Thyroid gland (tissue), 4 donors: ENCODE measurements around the gene CAMP. TPM values are rescaled to one million over a fixed set of nuclear protein-coding genes. Genes with fewer than 3 reads are reported as not detected.

Source experiments
- DNase-seq, 2 donors: peaks; one replicate each; pipeline ENCODE4 v3.0.0-alpha.2; 2019
- H3K27ac ChIP-seq, 3 donors: fragments of 200-600 bp; sonication (generic); 1 replicate in 2 of 3; 2 replicates in 1 of 3; pipeline ENCODE4 v1.5.1; 2016 to 2019; ENCODE audit warnings: mild to moderate bottlenecking in 1 of 3, moderate library complexity in 1 of 3
- H3K27me3 ChIP-seq: fragments of 200-600 bp; sonication (generic); one replicate; pipeline ENCODE4 v1.5.1; 2019
- H3K36me3 ChIP-seq, 2 donors: fragments of 200-600 bp; sonication (generic); one replicate each; pipeline ENCODE4 v1.5.1; 2016 to 2019
- H3K4me1 ChIP-seq, 2 donors: fragments of 200-600 bp; sonication (generic); one replicate each; pipeline ENCODE4 v1.5.1; 2017 to 2019
- H3K4me3 ChIP-seq, 3 donors: fragments of 200-600 bp; sonication (generic); replicated peaks in 1 of 3; 1 replicate in 2 of 3; 2 replicates in 1 of 3; pipeline ENCODE4 v1.5.1; 2016; ENCODE audit warnings: mild to moderate bottlenecking in 1 of 3
- H3K9me3 ChIP-seq: fragments of 200-600 bp; sonication (generic); one replicate; pipeline ENCODE4 v1.5.1; 2017
- POLR2A ChIP-seq, 2 donors: fragments of 450-650 bp; IDR thresholded peaks; one replicate each; pipeline ENCODE4 v1.6.1; 2017; ENCODE audit warnings: antibody characterized with exemption in 2 of 2, mild to moderate bottlenecking in 2 of 2, moderate library complexity in 1 of 2
- WGBS, 2 donors: methylation state at CpG; one replicate each; pipeline ENCODE4 v1.1.5; 2017; 5-methylcytosine and 5-hydroxymethylcytosine counted together
- intact Hi-C: fragments of 100-400 bp; cut with DNase I; formaldehyde crosslinking; loops from one replicate; pipeline ENCODE4 v1.15.1; 2023
- total RNA-seq, 4 donors: library from RNA; depleted of rRNA; stranded (reverse); fragments of >200 nt; gene quantifications; one replicate each; pipeline ENCODE4 v1.2.3, GENCODE V29; 2016
- TF ChIP-seq, protein P1 (sequence below), 6 experiments: fragments of 200-600 bp in 3 of 6; fragments of 450-650 bp in 3 of 6; sonication (generic) in 3 of 6; IDR thresholded peaks; one replicate each; pipeline ENCODE4 v1.5.1; 2016 to 2019; ENCODE audit warnings: antibody characterized with exemption in 6 of 6, mild to moderate bottlenecking in 2 of 6, inconsistent platforms in 1 of 6, moderate library complexity in 1 of 6

The CAMP gene
- total RNA-seq, 4 donors from 2014 or later = 4.8 to 6.5 (median 5.4) TPM; not detected in 1

- H3K9me3 ChIP-seq = no peaks in the 10 kb centered on the region
- DNase-seq = no peak
- peaks cover 14 to 16% of the 10 kb centered on the region in 2 donors for H3K4me1 ChIP-seq
- H3K36me3 ChIP-seq = peaks cover 0 to 17% of the 10 kb centered on the region in 2 donors
- TF ChIP-seq, protein P1, sequence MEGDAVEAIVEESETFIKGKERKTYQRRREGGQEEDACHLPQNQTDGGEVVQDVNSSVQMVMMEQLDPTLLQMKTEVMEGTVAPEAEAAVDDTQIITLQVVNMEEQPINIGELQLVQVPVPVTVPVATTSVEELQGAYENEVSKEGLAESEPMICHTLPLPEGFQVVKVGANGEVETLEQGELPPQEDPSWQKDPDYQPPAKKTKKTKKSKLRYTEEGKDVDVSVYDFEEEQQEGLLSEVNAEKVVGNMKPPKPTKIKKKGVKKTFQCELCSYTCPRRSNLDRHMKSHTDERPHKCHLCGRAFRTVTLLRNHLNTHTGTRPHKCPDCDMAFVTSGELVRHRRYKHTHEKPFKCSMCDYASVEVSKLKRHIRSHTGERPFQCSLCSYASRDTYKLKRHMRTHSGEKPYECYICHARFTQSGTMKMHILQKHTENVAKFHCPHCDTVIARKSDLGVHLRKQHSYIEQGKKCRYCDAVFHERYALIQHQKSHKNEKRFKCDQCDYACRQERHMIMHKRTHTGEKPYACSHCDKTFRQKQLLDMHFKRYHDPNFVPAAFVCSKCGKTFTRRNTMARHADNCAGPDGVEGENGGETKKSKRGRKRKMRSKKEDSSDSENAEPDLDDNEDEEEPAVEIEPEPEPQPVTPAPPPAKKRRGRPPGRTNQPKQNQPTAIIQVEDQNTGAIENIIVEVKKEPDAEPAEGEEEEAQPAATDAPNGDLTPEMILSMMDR (IDR thresholded peaks at IDR 0.05) = no peak
- no peak for TF ChIP-seq POLR2A (IDR thresholded peaks at IDR 0.05)
- intact Hi-C loops = loop anchor here (10.0 kb wide), 1 partner anchor 50 kb away; no protein-coding TSS in a partner anchor
- no peaks in the 10 kb centered on the region for H3K27me3 ChIP-seq
- no peak overlapping the region for H3K27ac ChIP-seq
- H3K4me3 ChIP-seq = no peak overlapping the region
- 93 to 99% methylated on average over 7 of the region's 7 CpGs for WGBS, 2 donors
These were observed 21.8 kb downstream of the CAMP start for GRCh38 chr3:48245136-48245535.

- Histone ChIP-seq H3K9me3 (no peaks in the 10 kb centered on the region), H3K4me3 (no peak overlapping the region), H3K27ac (no peak overlapping the region), H3K36me3 (peaks cover 0 to 20% of the 10 kb centered on the region in 2 donors), H3K4me1 (peaks cover 4 to 7% of the 10 kb centered on the region in 2 donors), H3K27me3 (no peaks in the 10 kb centered on the region)
- intact Hi-C loops = loop anchor here (10.0 kb wide), 1 partner anchor 53 kb away; no protein-coding TSS in a partner anchor
- 78 to 91% methylated on average over 1 of the region's 1 CpG for WGBS, 2 donors
- TF ChIP-seq POLR2A (IDR thresholded peaks at IDR 0.05) = no peak
- TF ChIP-seq, protein P1 (IDR thresholded peaks at IDR 0.05) = no peak
- DNase-seq = no peak
These were observed 24.1 kb downstream of the CAMP start for GRCh38 chr3:48247401-48247811.

GRCh38 chr3:48248095-48248850, 25.0 kb downstream of the CAMP start:
- no peak for DNase-seq
- no peaks in the 10 kb centered on the region for H3K9me3 ChIP-seq
- H3K27ac ChIP-seq = no peak overlapping the region
- 87 to 93% methylated on average over 4 of the region's 4 CpGs for WGBS, 2 donors
- peaks cover 0 to 6% of the 10 kb centered on the region in 2 donors for H3K4me1 ChIP-seq
- no peak for TF ChIP-seq POLR2A (IDR thresholded peaks at IDR 0.05)
- TF ChIP-seq, protein P1 (IDR thresholded peaks at IDR 0.05) = no peak
- intact Hi-C loops = loop anchor here (10.0 kb wide), 1 partner anchor 53 kb away; no protein-coding TSS in a partner anchor
- no peak overlapping the region for H3K4me3 ChIP-seq
- H3K36me3 ChIP-seq = peaks cover 0 to 20% of the 10 kb centered on the region in 2 donors
- no peaks in the 10 kb centered on the region for H3K27me3 ChIP-seq

DNA sequence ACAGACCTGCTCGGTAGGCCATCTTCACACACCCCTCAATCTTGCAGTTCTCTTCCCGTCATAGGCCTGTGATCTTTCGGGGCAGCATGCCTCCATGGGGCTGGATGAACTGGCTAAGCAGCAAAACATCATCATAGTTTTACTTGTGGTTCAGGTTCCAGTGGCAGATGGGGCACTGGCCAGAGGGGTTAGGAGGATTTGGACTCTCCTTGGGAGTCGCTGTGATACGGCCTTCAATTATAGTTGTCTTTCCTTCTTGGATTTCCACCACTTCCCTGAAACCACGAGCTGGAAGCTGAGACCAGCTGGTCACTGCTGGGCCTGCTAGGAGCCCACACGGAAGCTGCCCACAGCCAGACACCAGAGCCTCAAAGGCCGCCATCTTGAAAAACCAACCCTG, 33.3 kb downstream of the CAMP start:
- no peaks in the 10 kb centered on the region for H3K9me3 ChIP-seq
- TF ChIP-seq POLR2A (IDR thresholded peaks at IDR 0.05) = no peak
- TF ChIP-seq, protein P1 (IDR thresholded peaks at IDR 0.05) = no peak
- H3K4me1 ChIP-seq = no peaks in the 10 kb centered on the region
- intact Hi-C loops = no loop called here
- 95 to 97% methylated on average over 6 to 8 of the region's 8 CpGs for WGBS, 2 donors
- peaks cover 0 to 10% of the 10 kb centered on the region in 2 donors for H3K36me3 ChIP-seq
- no peak overlapping the region for H3K4me3 ChIP-seq
- H3K27ac ChIP-seq = no peak overlapping the region
- no peaks in the 10 kb centered on the region for H3K27me3 ChIP-seq
- DNase-seq = no peak

- H3K36me3 ChIP-seq = peaks cover 0 to 20% of the 10 kb centered on the region in 2 donors
- intact Hi-C loops = no loop called here
- H3K4me3 ChIP-seq = no peak overlapping the region
- no peak for DNase-seq
- H3K9me3 ChIP-seq = no peaks in the 10 kb centered on the region
- no peak overlapping the region for H3K27ac ChIP-seq
- WGBS, 2 donors = 97% methylated on average over 1 of the region's 1 CpG
- H3K4me1 ChIP-seq = no peaks in the 10 kb centered on the region
- H3K27me3 ChIP-seq = no peaks in the 10 kb centered on the region
- TF ChIP-seq, protein P1 (IDR thresholded peaks at IDR 0.05) = no peak
- no peak for TF ChIP-seq POLR2A (IDR thresholded peaks at IDR 0.05)
These were observed 35.2 kb downstream of the CAMP start for GRCh38 chr3:48258530-48258929.
